GM06990 (cell line): ENCODE data around the gene CREG2.
"Not testable (repeated sequence)": the region's sequence is repeated elsewhere in the genome, so short reads cannot be mapped to it uniquely, and the experiment has no call there.

Experiments used
- DNase-seq: peaks from one replicate; pipeline ENCODE4 v3.0.0-alpha.2; 2011; ENCODE audit not compliant: insufficient read length; ENCODE audit errors: extremely low read depth
- H3K27me3 ChIP-seq: replicated peaks from 2 replicates; pipeline ENCODE4 v1.6.0; 2011; ENCODE audit warnings: low read length; ENCODE audit not compliant: control insufficient read depth, insufficient read depth
- H3K36me3 ChIP-seq: 2 replicates; pipeline ENCODE4 v1.5.1; 2011; ENCODE audit warnings: low read length; ENCODE audit not compliant: control insufficient read depth, insufficient read depth
- H3K4me3 ChIP-seq: replicated peaks from 2 replicates; pipeline ENCODE4 v1.5.1; 2011; ENCODE audit warnings: low read depth, mild to moderate bottlenecking, control low read depth, low read length
- CTCF ChIP-seq: IDR thresholded peaks from 2 replicates; pipeline ENCODE4 v1.5.1; 2011; ENCODE audit warnings: low read length, control low read depth, mild to moderate bottlenecking, inconsistent platforms; ENCODE audit not compliant: insufficient read depth, poor library complexity, severe bottlenecking

CREG2 gene

GRCh38 chr2:101357376-101357775, 29.9 kb downstream of the CREG2 start:
- no peak for TF ChIP-seq CTCF
- Histone ChIP-seq H3K4me3 (no peak overlapping the region), H3K27me3 (no peaks in the 10 kb centered on the region), H3K36me3 (no peaks in the 10 kb centered on the region)
- DNase-seq = no peak

GRCh38 chr2:101356521-101356920, 30.8 kb downstream of the CREG2 start:
- Histone ChIP-seq H3K36me3 (no peaks in the 10 kb centered on the region), H3K27me3 (no peaks in the 10 kb centered on the region), H3K4me3 (no peak overlapping the region)
- TF ChIP-seq CTCF = no peak
- no peak for DNase-seq

GRCh38 chr2:101356055-101356454, 31.2 kb downstream of the CREG2 start:
- H3K4me3 ChIP-seq = no peak overlapping the region

GRCh38 chr2:101355401-101356054, 31.8 kb downstream of the CREG2 start:
- no peak overlapping the region for H3K4me3 ChIP-seq
- TF ChIP-seq CTCF = no peak
- no peak for DNase-seq
- H3K36me3 ChIP-seq = no peaks in the 10 kb centered on the region
- H3K27me3 ChIP-seq = no peaks in the 10 kb centered on the region

More at GRCh38 chr2:101356055-101356454, 31.2 kb downstream of the CREG2 start:
- no peaks in the 10 kb centered on the region for H3K27me3 ChIP-seq
- TF ChIP-seq CTCF = no peak
- H3K36me3 ChIP-seq = no peaks in the 10 kb centered on the region
- DNase-seq = no peak

GRCh38 chr2:101354420-101355311, 32.6 kb downstream of the CREG2 start:
- no peak for TF ChIP-seq CTCF
- no peak overlapping the region for H3K4me3 ChIP-seq
- no peaks in the 10 kb centered on the region for H3K36me3 ChIP-seq
- no peak for DNase-seq
- no peaks in the 10 kb centered on the region for H3K27me3 ChIP-seq

GRCh38 chr2:101352631-101353030, 34.7 kb downstream of the CREG2 start:
- H3K36me3 ChIP-seq, DNase-seq, H3K4me3 ChIP-seq, H3K27me3 ChIP-seq: not testable (repeated sequence)
